Heart left ventricle (tissue), 13 donors: Measurements from ENCODE around the gene KCTD5.

Experiments
- CTCF ChIP-seq, 12 donors: fragments of 200-600 bp; sonication (generic) in 4 of 12; IDR thresholded peaks; one replicate each; pipeline versions ENCODE4 v1.5.0 to v1.8.0; 2018 to 2022; ENCODE audit warnings: antibody characterized with exemption in 12 of 12, mild to moderate bottlenecking in 5 of 12
- POLR2A ChIP-seq, 2 donors: fragments of 450-650 bp; IDR thresholded peaks; one replicate each; pipeline ENCODE4 v1.6.1; 2017; ENCODE audit warnings: antibody characterized with exemption in 2 of 2, mild to moderate bottlenecking in 2 of 2, moderate library complexity in 2 of 2
- donor health status: ischemic (EF 13 %, LVEDD 7.1; RV severe dilation, severe dysfunction).
- donor health status: DM: no; HTN: yes; CAD: no.
- donor health status: DM: no; HTN: no; CAD: no.
- donor health status: ischemic (EF 25% LVEDD 6.9; RV normal size, moderate dysfunction).
- donor health status: ischemic (EF 25% LVEDD 5.7; RV mildly dilated, moderate dysfunction).
- donor health status: ischemic (EF 35%, LVEDD 5.7; RV mildly dilated, moderate dysfunction).
- donor health status: nonischemic (EF 11% LVEDD 7.7; RV severe dilation, severe dysfunction).
- donor health status: DM: yes; HTN: yes; CAD: no.
- donor health status: PGD.
- donor health status: ischemic (EF 29% LVEDD 5.4; RV normal size, mild dysfunction).
- donor health status: nonischemic (EF 23%, LVEDD 6.1; RV moderate dilation, normal function).

GRCh38 chr16:2704166-2704982 is 22.1 kb downstream of the KCTD5 start:
- TF ChIP-seq CTCF (IDR thresholded peaks at IDR 0.05) (no peak), POLR2A (IDR thresholded peaks at IDR 0.05) (no peak)
